Endothelial cell (in vitro differentiated cells): Measurements from ENCODE around the gene POT1. TPM values are rescaled to one million over a fixed set of nuclear protein-coding genes. Genes with fewer than 3 reads are reported as not detected.

Experiments used
- DNase-seq: peaks from one replicate; pipeline ENCODE4 v3.0.0; 2021; ENCODE audit warnings: low spot score
- H3K27ac Mint-ChIP-seq: one replicate; pipeline ENCODE4 v1.8.0; 2021; ENCODE audit warnings: mixed read lengths, inconsistent platforms; ENCODE audit not compliant: unreplicated experiment
- H3K27me3 Mint-ChIP-seq: one replicate; pipeline ENCODE4 v1.8.0; 2021; ENCODE audit warnings: mild to moderate bottlenecking, moderate library complexity, mixed read lengths, inconsistent platforms; ENCODE audit not compliant: unreplicated experiment
- H3K36me3 Mint-ChIP-seq: one replicate; pipeline ENCODE4 v1.8.0; 2021; ENCODE audit warnings: mild to moderate bottlenecking, low read depth, mixed read lengths, inconsistent platforms; ENCODE audit not compliant: unreplicated experiment
- H3K4me1 Mint-ChIP-seq: one replicate; pipeline ENCODE4 v1.8.0; 2021; ENCODE audit warnings: mild to moderate bottlenecking, mixed read lengths, inconsistent platforms; ENCODE audit not compliant: unreplicated experiment
- H3K4me3 Mint-ChIP-seq: one replicate; pipeline ENCODE4 v1.8.0; 2021; ENCODE audit warnings: mild to moderate bottlenecking, mixed read lengths, inconsistent platforms; ENCODE audit not compliant: unreplicated experiment
- H3K9me3 Mint-ChIP-seq: one replicate; pipeline ENCODE4 v1.8.0; 2021; ENCODE audit warnings: mixed read lengths, inconsistent platforms; ENCODE audit not compliant: unreplicated experiment
- total RNA-seq: library from RNA; stranded (reverse); fragmentation: NEBNext Ultra II Directional; extraction: Animal tissue kit (Norgen Biotek cat#: 25700); gene quantifications from one replicate; pipeline ENCODE4 v1.2.1, GENCODE V29; 2021; ENCODE audit not compliant: unreplicated experiment
- TF ChIP-seq, protein P1 (sequence below): fragments of 200-600 bp; sonication (generic); IDR thresholded peaks from one replicate; pipeline ENCODE4 v1.5.0; 2021; ENCODE audit warnings: antibody characterized with exemption; ENCODE audit not compliant: unreplicated experiment

Gene POT1
- total RNA-seq, 1 donor from 2014 or later = 25.7 TPM

DNA sequence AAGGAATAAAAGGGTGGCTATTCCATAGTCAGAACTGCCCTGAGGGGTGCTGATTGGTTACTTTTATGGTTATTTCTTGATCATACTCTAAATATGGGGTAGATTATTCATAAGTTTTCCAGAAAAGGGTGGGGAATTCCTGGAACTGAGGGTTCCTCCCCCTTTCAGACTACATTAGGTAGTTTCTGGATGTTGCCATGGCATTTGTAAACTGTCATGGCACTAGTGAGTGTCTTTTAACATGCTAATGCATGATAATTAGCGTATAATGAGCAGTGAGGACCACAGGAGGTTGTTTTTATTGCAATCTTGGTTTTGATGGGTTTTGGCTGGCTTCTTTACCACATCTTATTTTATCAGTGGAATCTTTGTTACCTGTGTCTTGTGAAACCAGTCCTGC lies 26.5 kb upstream of the POT1 start:
- H3K36me3 Mint-ChIP-seq = no peaks in the 10 kb centered on the region
- H3K27ac Mint-ChIP-seq = no peak overlapping the region
- DNase-seq = no peak
- H3K4me1 Mint-ChIP-seq = no peaks in the 10 kb centered on the region
- no peak overlapping the region for H3K4me3 Mint-ChIP-seq
- H3K9me3 Mint-ChIP-seq = no peaks in the 10 kb centered on the region
- no peaks in the 10 kb centered on the region for H3K27me3 Mint-ChIP-seq
- TF ChIP-seq, protein P1, sequence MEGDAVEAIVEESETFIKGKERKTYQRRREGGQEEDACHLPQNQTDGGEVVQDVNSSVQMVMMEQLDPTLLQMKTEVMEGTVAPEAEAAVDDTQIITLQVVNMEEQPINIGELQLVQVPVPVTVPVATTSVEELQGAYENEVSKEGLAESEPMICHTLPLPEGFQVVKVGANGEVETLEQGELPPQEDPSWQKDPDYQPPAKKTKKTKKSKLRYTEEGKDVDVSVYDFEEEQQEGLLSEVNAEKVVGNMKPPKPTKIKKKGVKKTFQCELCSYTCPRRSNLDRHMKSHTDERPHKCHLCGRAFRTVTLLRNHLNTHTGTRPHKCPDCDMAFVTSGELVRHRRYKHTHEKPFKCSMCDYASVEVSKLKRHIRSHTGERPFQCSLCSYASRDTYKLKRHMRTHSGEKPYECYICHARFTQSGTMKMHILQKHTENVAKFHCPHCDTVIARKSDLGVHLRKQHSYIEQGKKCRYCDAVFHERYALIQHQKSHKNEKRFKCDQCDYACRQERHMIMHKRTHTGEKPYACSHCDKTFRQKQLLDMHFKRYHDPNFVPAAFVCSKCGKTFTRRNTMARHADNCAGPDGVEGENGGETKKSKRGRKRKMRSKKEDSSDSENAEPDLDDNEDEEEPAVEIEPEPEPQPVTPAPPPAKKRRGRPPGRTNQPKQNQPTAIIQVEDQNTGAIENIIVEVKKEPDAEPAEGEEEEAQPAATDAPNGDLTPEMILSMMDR = no peak

DNA sequence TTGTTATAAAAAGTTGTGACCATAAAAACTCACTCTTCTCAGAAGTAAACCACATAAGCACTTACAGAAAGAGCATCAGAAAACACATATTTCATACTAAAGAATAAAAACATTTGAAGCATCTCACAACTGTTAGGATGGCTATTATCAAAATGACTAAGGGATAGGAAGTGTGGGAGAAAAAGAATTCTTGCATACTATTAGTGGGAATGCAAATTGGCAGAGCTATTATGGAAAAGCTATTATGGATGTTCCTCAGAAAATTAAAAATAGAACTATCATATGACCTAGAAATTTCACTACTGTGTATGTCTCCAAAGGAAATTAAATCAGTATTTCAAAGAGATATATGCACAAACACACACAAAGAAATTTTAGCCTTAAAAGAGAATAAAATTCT lies 25.2 kb upstream of the POT1 start:
- Mint-ChIP-seq H3K27me3 (no peaks in the 10 kb centered on the region), H3K36me3 (no peaks in the 10 kb centered on the region), H3K9me3 (no peaks in the 10 kb centered on the region), H3K27ac (no peak overlapping the region), H3K4me1 (no peaks in the 10 kb centered on the region), H3K4me3 (no peak overlapping the region)
- no peak for DNase-seq
- TF ChIP-seq, protein P1 = no peak

DNA sequence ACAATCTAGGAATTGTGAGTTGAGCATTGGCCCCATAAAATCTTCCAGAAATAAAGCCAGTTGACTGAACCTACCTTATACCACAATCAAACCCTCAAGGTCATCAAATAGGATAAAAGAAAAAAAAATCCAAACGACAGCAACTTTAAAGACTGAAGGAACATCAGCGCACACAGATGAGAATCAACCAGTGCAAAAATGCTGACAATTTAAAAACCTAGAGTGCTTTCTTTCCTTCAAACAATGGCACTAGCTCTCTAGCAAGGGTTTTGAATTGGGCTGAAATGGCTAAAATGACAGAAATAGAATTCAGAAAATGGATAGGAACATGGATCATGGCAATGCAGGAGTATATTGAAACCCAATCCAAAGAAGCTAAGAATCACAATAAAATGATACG lies 16.1 kb upstream of the POT1 start:
- no peak for DNase-seq
- Mint-ChIP-seq H3K9me3 (no peaks in the 10 kb centered on the region), H3K4me3 (no peak overlapping the region), H3K27ac (no peak overlapping the region), H3K27me3 (no peaks in the 10 kb centered on the region), H3K36me3 (no peaks in the 10 kb centered on the region), H3K4me1 (no peaks in the 10 kb centered on the region)
- TF ChIP-seq, protein P1 = no peak

DNA sequence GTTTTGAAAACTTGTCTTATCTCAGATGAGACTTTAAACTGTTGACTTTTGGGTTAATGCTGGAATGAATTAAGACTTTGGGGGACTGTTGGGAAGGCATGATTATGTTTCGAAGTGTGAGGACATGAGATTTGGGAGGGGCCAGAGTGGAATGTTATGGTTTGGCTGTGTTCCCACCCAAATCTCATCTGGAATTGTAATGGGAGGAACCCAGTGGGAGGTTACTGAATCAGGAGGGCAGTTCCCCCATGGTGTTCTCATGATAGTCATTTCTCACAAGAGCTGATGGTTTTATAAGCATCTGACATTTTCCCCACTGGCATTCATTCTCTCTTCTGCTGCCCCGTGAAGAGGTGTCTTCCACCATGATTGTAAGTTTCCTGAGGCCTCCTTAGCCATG lies 13.8 kb upstream of the POT1 start:
- no peaks in the 10 kb centered on the region for H3K36me3 Mint-ChIP-seq
- H3K27me3 Mint-ChIP-seq = no peaks in the 10 kb centered on the region
- H3K9me3 Mint-ChIP-seq = no peaks in the 10 kb centered on the region
- no peak overlapping the region for H3K27ac Mint-ChIP-seq
- TF ChIP-seq, protein P1 = no peak
- H3K4me1 Mint-ChIP-seq = no peaks in the 10 kb centered on the region
- no peak for DNase-seq
- H3K4me3 Mint-ChIP-seq = no peak overlapping the region

DNA sequence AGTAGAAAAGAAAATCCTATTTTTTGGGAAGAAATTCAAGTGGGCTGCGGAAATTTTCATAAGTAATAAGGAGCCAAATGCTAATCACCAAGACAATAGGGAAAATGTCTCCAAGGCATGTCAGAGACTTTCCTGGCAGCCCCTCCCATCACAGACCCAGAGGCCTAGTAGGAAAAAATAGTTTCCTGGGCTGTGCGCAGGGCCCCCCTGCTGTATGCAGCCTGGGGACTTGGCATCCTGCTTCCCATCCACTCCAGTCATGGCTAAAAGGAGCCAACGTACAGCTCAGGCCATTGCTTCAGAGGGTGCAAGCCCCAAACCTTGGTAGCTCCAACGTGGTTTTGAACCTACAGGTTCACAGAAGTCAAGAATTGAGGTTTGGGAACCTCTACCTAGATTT lies 12.8 kb upstream of the POT1 start:
- TF ChIP-seq, protein P1 = no peak
- Mint-ChIP-seq H3K4me3 (no peak overlapping the region), H3K27me3 (no peaks in the 10 kb centered on the region), H3K9me3 (no peaks in the 10 kb centered on the region), H3K4me1 (no peaks in the 10 kb centered on the region), H3K27ac (no peak overlapping the region), H3K36me3 (no peaks in the 10 kb centered on the region)
- DNase-seq = no peak
